Measurements from ENCODE around the gene EEFSEC. TPM values are rescaled to one million over a fixed set of nuclear protein-coding genes. Genes with fewer than 3 reads are reported as not detected.

EEFSEC gene
- total RNA-seq, 1 donor from 2014 or later, result 23.4 TPM

- Mint-ChIP-seq H3K4me3 (no peak overlapping the region), H3K27ac (ENCODE audit: unreplicated experiment) (no peak overlapping the region), H3K27me3 (ENCODE audit: low read depth) (no peaks in the 10 kb centered on the region), H3K9me3 (no peaks in the 10 kb centered on the region), H3K36me3 (ENCODE audit: low read depth) (no peaks in the 10 kb centered on the region), H3K4me1 (peaks cover 7% of the 10 kb centered on the region)
- no peak for DNase-seq (ENCODE audit: low read depth, low spot score)
- TF ChIP-seq CTCF (conservative IDR thresholded peaks at IDR 0.05), result no peak
Observed at GRCh38 chr3:128347282-128347681, 194.0 kb downstream of the EEFSEC start.

GRCh38 chr3:128348075-128348474 lies 194.8 kb downstream of the EEFSEC start:
- H3K27ac Mint-ChIP-seq (ENCODE audit: unreplicated experiment), result no peak overlapping the region
- no peak overlapping the region for H3K4me3 Mint-ChIP-seq
- H3K27me3 Mint-ChIP-seq (ENCODE audit: low read depth), result no peaks in the 10 kb centered on the region
- H3K9me3 Mint-ChIP-seq, result no peaks in the 10 kb centered on the region
- H3K4me1 Mint-ChIP-seq, result peaks cover 7% of the 10 kb centered on the region
- DNase-seq (ENCODE audit: low read depth, low spot score), result no peak
- no peaks in the 10 kb centered on the region for H3K36me3 Mint-ChIP-seq (ENCODE audit: low read depth)
- no peak for TF ChIP-seq CTCF (conservative IDR thresholded peaks at IDR 0.05)

GRCh38 chr3:128348805-128349531 lies 195.7 kb downstream of the EEFSEC start:
- no peaks in the 10 kb centered on the region for H3K27me3 Mint-ChIP-seq (ENCODE audit: low read depth)
- TF ChIP-seq CTCF (conservative IDR thresholded peaks at IDR 0.05), result no peak
- DNase-seq (ENCODE audit: low read depth, low spot score), result no peak
- H3K27ac Mint-ChIP-seq (ENCODE audit: unreplicated experiment), result peak overlapping the region; percentile 79
- no peaks in the 10 kb centered on the region for H3K9me3 Mint-ChIP-seq
- no peak overlapping the region for H3K4me3 Mint-ChIP-seq
- no peaks in the 10 kb centered on the region for H3K36me3 Mint-ChIP-seq (ENCODE audit: low read depth)
- H3K4me1 Mint-ChIP-seq, result peaks cover 10% of the 10 kb centered on the region

GRCh38 chr3:128349963-128350599 lies 196.8 kb downstream of the EEFSEC start:
- Mint-ChIP-seq H3K27ac (ENCODE audit: unreplicated experiment) (no peak overlapping the region), H3K27me3 (ENCODE audit: low read depth) (no peaks in the 10 kb centered on the region), H3K4me3 (no peak overlapping the region), H3K36me3 (ENCODE audit: low read depth) (no peaks in the 10 kb centered on the region), H3K9me3 (no peaks in the 10 kb centered on the region), H3K4me1 (peaks cover 15% of the 10 kb centered on the region)
- no peak for DNase-seq (ENCODE audit: low read depth, low spot score)
- no peak for TF ChIP-seq CTCF (conservative IDR thresholded peaks at IDR 0.05)

- no peak overlapping the region for H3K27ac Mint-ChIP-seq (ENCODE audit: unreplicated experiment)
- TF ChIP-seq CTCF (conservative IDR thresholded peaks at IDR 0.05), result no peak
- DNase-seq (ENCODE audit: low read depth, low spot score), result no peak
- H3K36me3 Mint-ChIP-seq (ENCODE audit: low read depth), result no peaks in the 10 kb centered on the region
- no peaks in the 10 kb centered on the region for H3K9me3 Mint-ChIP-seq
- H3K4me3 Mint-ChIP-seq, result no peak overlapping the region
- H3K4me1 Mint-ChIP-seq, result peaks cover 15% of the 10 kb centered on the region
- H3K27me3 Mint-ChIP-seq (ENCODE audit: low read depth), result no peaks in the 10 kb centered on the region
Observed at GRCh38 chr3:128351546-128351945, 198.3 kb downstream of the EEFSEC start.
